Hypothalamus (tissue), 51 donors: ENCODE data around the gene SACS.
A peak's percentile ranks its signal among the peaks of the same experiment; 100 is the strongest.
"Not testable (repeated sequence)": the region's sequence is repeated elsewhere in the genome, so short reads cannot be mapped to it uniquely, and the experiment has no call there.

Source experiments
- DNase-seq, 51 donors: peaks; one replicate each; lab custom pipeline; 2025; lab: John Stamatoyannopoulos, UW

Gene SACS

DNA sequence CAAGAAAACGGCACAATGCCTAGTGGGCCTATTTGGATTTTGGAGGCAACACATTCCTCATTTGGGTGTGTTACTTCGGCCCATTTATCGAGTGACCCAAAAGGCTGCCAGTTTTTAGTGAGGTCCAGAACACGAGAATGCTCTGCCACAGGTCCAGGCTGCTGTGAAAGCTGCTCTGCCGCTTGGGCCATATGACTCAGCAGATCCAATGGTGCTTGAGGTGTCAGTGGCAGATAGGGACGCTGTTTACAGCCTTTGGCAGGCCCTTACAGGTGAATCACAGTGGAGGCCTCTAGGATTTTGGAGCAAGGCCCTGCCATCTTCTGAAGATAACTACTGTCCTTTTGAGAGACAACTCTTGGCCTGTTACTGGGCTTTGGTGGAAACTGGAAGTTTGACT, 118.7 kb downstream of the SACS start:
- DNase-seq, result not testable (repeated sequence)

DNA sequence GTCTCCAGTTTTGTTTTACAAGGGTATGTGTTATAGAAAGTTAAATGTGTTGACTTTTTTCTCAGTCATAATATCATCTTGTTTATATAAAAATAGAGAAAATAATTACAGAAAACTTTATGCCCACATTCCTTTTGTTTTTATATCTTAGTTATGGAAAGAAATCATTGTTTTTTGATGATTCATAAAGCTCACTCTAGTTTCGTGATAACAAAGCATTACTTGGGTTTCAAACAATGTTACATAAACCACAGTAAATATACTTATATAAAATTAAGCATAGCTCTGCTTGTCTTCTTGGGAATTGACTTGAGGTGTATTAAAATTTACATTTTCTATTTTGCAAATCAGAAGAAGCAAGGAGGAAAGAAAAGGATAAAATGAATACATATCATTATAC, 140.9 kb downstream of the SACS start:
- no peak for DNase-seq

DNA sequence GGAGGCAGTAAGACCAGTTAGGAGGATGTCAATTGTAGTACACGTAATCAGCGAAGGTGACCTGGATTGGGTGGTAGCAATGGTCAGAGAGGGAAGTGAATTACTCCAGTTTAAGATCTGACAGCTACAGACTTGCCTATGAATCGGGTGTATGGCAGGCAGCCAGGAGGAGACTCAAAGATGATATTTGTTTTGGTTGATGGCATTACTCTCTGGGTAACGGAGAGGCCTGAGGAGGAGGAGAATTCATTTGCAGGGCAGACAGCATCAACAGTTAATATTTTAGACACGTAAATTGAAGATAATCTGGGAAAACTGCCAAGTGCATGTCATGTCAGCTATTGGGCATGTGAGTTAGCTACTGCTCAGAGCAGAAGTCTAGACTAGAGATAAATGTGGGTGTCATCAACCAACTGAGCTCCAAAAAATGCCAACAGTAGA, 143.6 kb downstream of the SACS start:
- peak in 3 of 51 donors; percentile 3 to 14 (median 10) for DNase-seq

DNA sequence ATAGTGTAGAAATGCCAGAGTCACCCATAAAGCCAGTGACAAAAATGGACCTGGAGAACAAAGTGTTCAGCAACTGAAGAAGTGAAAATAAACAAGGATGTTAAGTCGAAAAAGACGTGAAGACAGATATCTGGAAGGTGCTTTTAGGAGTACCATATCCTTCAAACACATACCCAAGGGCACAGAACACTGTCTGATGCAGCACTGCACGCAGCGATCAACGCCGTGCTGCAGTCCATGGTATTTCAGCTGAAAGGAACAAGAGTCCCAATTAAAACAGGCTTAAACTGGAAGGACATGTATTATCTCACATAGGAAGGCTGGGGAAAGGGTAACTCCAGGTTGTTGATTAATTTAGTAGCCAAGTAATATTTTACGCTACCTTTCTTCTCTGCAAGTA, 144.5 kb downstream of the SACS start:
- DNase-seq, result no peak

DNA sequence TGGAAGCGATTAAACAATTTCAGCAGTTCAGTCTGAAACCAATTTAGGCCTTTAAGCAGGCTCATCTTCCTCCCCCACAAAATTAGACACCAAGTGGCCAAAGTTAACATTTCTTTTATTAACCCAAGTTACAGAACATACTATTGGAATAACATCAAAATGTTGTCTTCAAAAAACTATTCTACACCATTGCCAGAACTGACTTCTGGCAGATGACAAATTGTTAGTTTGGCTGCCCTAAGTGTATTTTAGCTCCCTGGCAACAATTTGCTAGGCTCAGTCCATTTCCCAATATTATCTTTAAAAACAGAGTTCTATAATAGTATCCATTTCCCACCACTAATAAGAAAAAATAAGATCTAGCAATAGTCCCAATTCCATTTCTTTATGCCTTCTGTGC, 144.9 kb downstream of the SACS start:
- DNase-seq, result no peak

DNA sequence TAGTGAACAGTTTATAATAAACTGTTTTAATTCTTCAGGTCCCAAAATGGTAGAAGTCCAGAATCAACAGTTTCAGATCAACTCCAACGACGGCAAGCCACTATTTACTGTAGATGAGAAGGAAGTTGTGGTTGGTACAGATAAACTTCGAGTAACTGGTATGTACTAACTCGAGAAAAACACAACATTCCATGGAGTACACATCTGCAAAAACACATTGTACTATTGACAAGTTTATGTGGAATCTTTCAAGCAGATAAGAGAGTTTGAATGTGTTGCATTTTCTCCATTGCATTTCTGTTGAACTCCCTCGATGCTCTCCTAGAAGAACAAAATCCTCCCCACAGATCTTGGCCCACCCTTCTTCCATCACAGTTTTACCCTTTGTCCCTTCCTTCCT, 154.2 kb downstream of the SACS start:
- DNase-seq, result no peak
